ENCODE data around the gene MZF1.

The MZF1 gene

GRCh38 chr19:58569943-58570670, 3.0 kb downstream of the MZF1 start:
- no peak for DNase-seq (ENCODE audit: low spot score)

GRCh38 chr19:58569191-58569942, 3.8 kb downstream of the MZF1 start:
- DNase-seq (ENCODE audit: low spot score) = no peak

GRCh38 chr19:58568453-58569130, 4.5 kb downstream of the MZF1 start:
- no peak for DNase-seq (ENCODE audit: low spot score)

GRCh38 chr19:58566989-58567388, 6.1 kb downstream of the MZF1 start:
- no peak for DNase-seq (ENCODE audit: low spot score)

- no peak for DNase-seq (ENCODE audit: low spot score)
These were observed 9.3 kb downstream of the MZF1 start for GRCh38 chr19:58563823-58564222.

- DNase-seq (ENCODE audit: low spot score) = no peak
These were observed 10.0 kb downstream of the MZF1 start for GRCh38 chr19:58563034-58563573.

GRCh38 chr19:58562122-58563033, 10.8 kb downstream of the MZF1 start:
- no peak for DNase-seq (ENCODE audit: low spot score)

- no peak for DNase-seq (ENCODE audit: low spot score)
These were observed 11.6 kb downstream of the MZF1 start for GRCh38 chr19:58561373-58562121.

- DNase-seq (ENCODE audit: low spot score) = no peak
These were observed 12.2 kb downstream of the MZF1 start for GRCh38 chr19:58560921-58561320.

GRCh38 chr19:58560007-58560887, 12.9 kb downstream of the MZF1 start:
- no peak for DNase-seq (ENCODE audit: low spot score)

- DNase-seq (ENCODE audit: low spot score) = peak; percentile 93
These were observed 13.7 kb downstream of the MZF1 start for GRCh38 chr19:58559275-58560006.

- peak; percentile 99 for DNase-seq (ENCODE audit: low spot score)
These were observed 14.4 kb downstream of the MZF1 start for GRCh38 chr19:58558623-58559274.

GRCh38 chr19:58558066-58558622, 15.0 kb downstream of the MZF1 start, which contains the start of gene UBE2M:
UBE2M (minus strand) TSS chr19:58558611; CDS start chr19:58558381, 230 bp downstream.
- peak; percentile 85 for DNase-seq (ENCODE audit: low spot score)

- DNase-seq (ENCODE audit: low spot score) = no peak
These were observed 15.7 kb downstream of the MZF1 start for GRCh38 chr19:58557221-58558065.

GRCh38 chr19:58556622-58557220, 16.4 kb downstream of the MZF1 start:
- DNase-seq (ENCODE audit: low spot score) = no peak

- no peak for DNase-seq (ENCODE audit: low spot score)
These were observed 17.1 kb downstream of the MZF1 start for GRCh38 chr19:58555920-58556621.
